H1 (cell line): Measurements from ENCODE around the gene FUNDC2. TPM values are rescaled to one million over a fixed set of nuclear protein-coding genes. Genes with fewer than 3 reads are reported as not detected.

Experiments
- CTCF ChIA-PET: fragments of 300-600 bp; sonication (Branson Sonifier 250); formaldehyde crosslinking; loops from one replicate; lab custom pipeline; 2021; ENCODE audit not compliant: partially characterized antibody; lab: Charles Lee
- POLR2A ChIA-PET: fragments of 300-600 bp; sonication (Branson Sonifier 250); formaldehyde crosslinking; loops from one replicate; lab custom pipeline; 2021; ENCODE audit warnings: inconsistent platforms; ENCODE audit not compliant: partially characterized antibody; lab: Charles Lee
- DNase-seq, 2 experiments: peaks; one replicate each; pipeline versions ENCODE4 v3.0.0 to v3.0.0-alpha.2; 2010 to 2022; ENCODE audit warnings: low spot score in 2 of 2, low read depth in 1 of 2, mixed read lengths in 1 of 2
- FAIRE-seq: peaks from 2 replicates; lab custom pipeline; 2011; peaks lifted over from hg19 to GRCh38; lab: Jason Lieb, UNC
- H2AFZ ChIP-seq: 2 replicates; pipeline ENCODE4 v1.8.1; 2012; ENCODE audit warnings: low read length, inconsistent platforms
- H2AK5ac ChIP-seq: 2 replicates; pipeline ENCODE4 v1.6.1; 2013; ENCODE audit warnings: low read depth, low read length
- H2BK120ac ChIP-seq: replicated peaks from 2 replicates; pipeline ENCODE3; 2013; ENCODE audit warnings: low read depth, low read length, inconsistent platforms
- H2BK12ac ChIP-seq: 2 replicates; pipeline ENCODE4 v1.6.1; 2013; ENCODE audit warnings: low read depth, low read length
- H2BK15ac ChIP-seq: 2 replicates; pipeline ENCODE4 v1.6.1; 2013; ENCODE audit warnings: low read length
- H2BK20ac ChIP-seq: 2 replicates; pipeline ENCODE4 v1.6.1; 2013; ENCODE audit warnings: low read length
- H2BK5ac ChIP-seq: 2 replicates; pipeline ENCODE4 v1.6.1; 2013; ENCODE audit warnings: low read depth, low read length
- H3K14ac ChIP-seq: 2 replicates; pipeline ENCODE4 v1.6.1; 2013; ENCODE audit warnings: inconsistent platforms; ENCODE audit not compliant: insufficient read length
- H3K18ac ChIP-seq: 2 replicates; pipeline ENCODE4 v1.6.1; 2013; ENCODE audit warnings: low read length; ENCODE audit errors: extremely low read depth
- H3K23ac ChIP-seq: 2 replicates; pipeline ENCODE4 v1.6.1; 2013; ENCODE audit warnings: inconsistent platforms; ENCODE audit not compliant: insufficient read length
- H3K23me2 ChIP-seq: 2 replicates; pipeline ENCODE4 v1.6.1; 2013; ENCODE audit warnings: low read depth, low read length
- H3K27ac ChIP-seq: 2 replicates; pipeline ENCODE4 v1.6.1; 2011; ENCODE audit warnings: low read depth, low read length, inconsistent platforms
- H3K27me3 ChIP-seq, 4 experiments: replicated peaks in 1 of 4; 1 replicate in 1 of 4; 2 replicates in 3 of 4; pipeline versions ENCODE4 v1.6.1 to v1.8.1; 2011 to 2013; ENCODE audit warnings: low read length in 3 of 4, mild to moderate bottlenecking in 3 of 4, inconsistent platforms in 2 of 4, mixed read lengths in 2 of 4, moderate library complexity in 1 of 4; ENCODE audit not compliant: control insufficient read depth in 3 of 4, insufficient read depth in 3 of 4; ENCODE audit errors: extremely low read depth in 1 of 4
- H3K36me3 ChIP-seq, 4 experiments: 2 replicates each; pipeline versions ENCODE4 v1.6.1 to v1.8.1; 2011 to 2013; ENCODE audit warnings: mild to moderate bottlenecking in 4 of 4, low read length in 3 of 4, moderate library complexity in 2 of 4, control low read depth in 1 of 4, inconsistent platforms in 1 of 4; ENCODE audit not compliant: insufficient read depth in 4 of 4, control insufficient read depth in 2 of 4
- H3K4ac ChIP-seq: replicated peaks from 2 replicates; pipeline ENCODE3; 2013; ENCODE audit warnings: low read length, low read depth, mixed read lengths, inconsistent platforms; ENCODE audit not compliant: insufficient read length
- H3K4me1 ChIP-seq, 4 experiments: replicated peaks in 1 of 4; 1 replicate in 1 of 4; 2 replicates in 3 of 4; pipeline versions ENCODE4 v1.6.1 to v1.8.1; 2011 to 2013; ENCODE audit warnings: low read length in 3 of 4, inconsistent platforms in 2 of 4, mixed read lengths in 1 of 4; ENCODE audit not compliant: insufficient read depth in 4 of 4, control insufficient read depth in 3 of 4
- H3K4me2 ChIP-seq, 2 experiments: 2 replicates each; pipeline versions ENCODE4 v1.6.1 to v1.8.1; 2011 to 2013; ENCODE audit warnings: low read depth in 2 of 2, low read length in 2 of 2, control low read depth in 1 of 2, inconsistent platforms in 1 of 2, mild to moderate bottlenecking in 1 of 2; ENCODE audit not compliant: insufficient read depth in 1 of 2
- H3K4me3 ChIP-seq, 4 experiments: fragments of 200-600, 300-600 bp in 1 of 4; sonication (generic), shearing (Covaris generic), sonication (Bioruptor Twin) in 1 of 4; 2 replicates each; pipeline versions ENCODE4 v1.5.1 to v1.8.1; 2011 to 2016; ENCODE audit warnings: low read length in 4 of 4, low read depth in 3 of 4, control low read depth in 2 of 4, inconsistent platforms in 2 of 4, mild to moderate bottlenecking in 2 of 4, mixed read lengths in 1 of 4, moderate library complexity in 1 of 4; ENCODE audit not compliant: insufficient read depth in 2 of 4; ENCODE audit errors: extremely low read depth in 1 of 4
- H3K56ac ChIP-seq: replicated peaks from 2 replicates; pipeline ENCODE3; 2013; ENCODE audit warnings: low read depth, mild to moderate bottlenecking, mixed read lengths, low read length, inconsistent platforms; ENCODE audit not compliant: insufficient read length
- H3K79me1 ChIP-seq: 2 replicates; pipeline ENCODE4 v1.6.1; 2013; ENCODE audit warnings: low read depth, low read length, control low read depth
- H3K79me2 ChIP-seq, 2 experiments: 2 replicates each; pipeline versions ENCODE4 v1.6.1 to v1.8.1; 2012 to 2013; ENCODE audit warnings: low read length in 2 of 2, mild to moderate bottlenecking in 2 of 2, inconsistent platforms in 1 of 2; ENCODE audit not compliant: insufficient read depth in 2 of 2, control insufficient read depth in 1 of 2
- H3K9ac ChIP-seq, 4 experiments: replicated peaks in 1 of 4; 1 replicate in 1 of 4; 2 replicates in 3 of 4; pipeline versions ENCODE4 v1.6.1 to v1.8.1; 2011 to 2013; ENCODE audit warnings: low read depth in 3 of 4, low read length in 3 of 4, control low read depth in 2 of 4, mild to moderate bottlenecking in 2 of 4, moderate library complexity in 2 of 4, inconsistent platforms in 1 of 4; ENCODE audit errors: extremely low read depth in 1 of 4
- H3K9me3 ChIP-seq, 2 experiments: 2 replicates each; pipeline versions ENCODE4 v1.6.1 to v1.8.1; 2012 to 2013; ENCODE audit warnings: mild to moderate bottlenecking in 2 of 2, moderate library complexity in 2 of 2, control low read depth in 1 of 2, inconsistent platforms in 1 of 2, low read depth in 1 of 2, low read length in 1 of 2, mixed read lengths in 1 of 2; ENCODE audit not compliant: insufficient read depth in 2 of 2
- H4K20me1 ChIP-seq, 2 experiments: replicated peaks in 1 of 2; 2 replicates each; pipeline versions ENCODE3 to v1.8.1; 2011 to 2013; ENCODE audit warnings: inconsistent platforms in 2 of 2, low read length in 2 of 2, mild to moderate bottlenecking in 1 of 2; ENCODE audit not compliant: insufficient read depth in 2 of 2, control insufficient read depth in 1 of 2
- H4K5ac ChIP-seq: 2 replicates; pipeline ENCODE4 v1.6.1; 2013; ENCODE audit warnings: low read length, low read depth, mixed read lengths, inconsistent platforms; ENCODE audit not compliant: insufficient read length
- H4K8ac ChIP-seq: 2 replicates; pipeline ENCODE4 v1.8.0; 2013; ENCODE audit warnings: mild to moderate bottlenecking, moderate library complexity, low read length, inconsistent platforms; ENCODE audit not compliant: insufficient read depth; ENCODE audit errors: extremely low read depth
- H4K91ac ChIP-seq: replicated peaks from 2 replicates; pipeline ENCODE3; 2013; ENCODE audit warnings: low read length, mixed read lengths, inconsistent platforms; ENCODE audit not compliant: insufficient read length
- BCL11A ChIP-seq, 2 experiments: IDR thresholded peaks; one replicate each; pipeline ENCODE4 v1.6.1; 2011; ENCODE audit warnings: low read depth in 2 of 2, low read length in 2 of 2, mild to moderate bottlenecking in 2 of 2
- CBX8 ChIP-seq: fragments of 300-800, 300-1000 bp; sonication (generic); IDR thresholded peaks from 2 replicates; pipeline ENCODE4 v1.7.1; 2016; ENCODE audit warnings: low read depth, low read length, borderline replicate concordance
- FOSL1 ChIP-seq: IDR thresholded peaks from 2 replicates; pipeline ENCODE4 v1.6.1; 2011; ENCODE audit warnings: mild to moderate bottlenecking, low read depth, low read length, moderate library complexity; ENCODE audit not compliant: insufficient read depth
- HDAC6 ChIP-seq: IDR thresholded peaks from one replicate; pipeline ENCODE4 v1.7.1; 2012; ENCODE audit warnings: low read depth, mild to moderate bottlenecking, inconsistent platforms, low read length, moderate library complexity
- KDM4A ChIP-seq: IDR thresholded peaks from one replicate; pipeline ENCODE4 v1.7.1; 2012; ENCODE audit warnings: low read depth, mild to moderate bottlenecking, moderate library complexity, low read length, inconsistent platforms; ENCODE audit not compliant: severe bottlenecking
- WGBS, 2 experiments: shearing (Covaris generic) in 1 of 2; methylation state at CpG; one replicate each; pipeline versions ENCODE4 v1.1.6 to v1.1.7; 2013 to 2015; ENCODE audit warnings: low lambda C conversion rate in 2 of 2, mixed read lengths in 2 of 2, inconsistent platforms in 1 of 2, low coverage in 1 of 2, missing lambda C conversion rate in 1 of 2; ENCODE audit not compliant: insufficient replicate concordance in 2 of 2, insufficient coverage in 1 of 2, insufficient read length in 1 of 2; ENCODE audit errors: extremely low coverage in 1 of 2, missing lambda C conversion rate in 1 of 2; 5-methylcytosine and 5-hydroxymethylcytosine counted together
- polyA plus RNA-seq, 7 experiments: library from polyadenylated mRNA; depleted of rRNA in 3 of 7; stranded (reverse) in 5 of 7; unstranded in 2 of 7; fragments of >200 nt in 5 of 7; fragments of 200-250 nt in 2 of 7; gene quantifications; 1 replicate in 5 of 7; 2 replicates in 1 of 7; 4 replicates in 1 of 7; pipeline versions ENCODE4 v1.2.1 to v1.2.3, GENCODE V29; 2011 to 2013; ENCODE audit warnings: missing spikeins in 2 of 7, mixed read lengths in 2 of 7
- total RNA-seq: library from RNA; stranded (reverse); fragmentation: NEBNext Ultra II Directional; extraction: Animal tissue kit (Norgen Biotek cat#: 25700); gene quantifications from 2 replicates; pipeline ENCODE4 v1.2.1, GENCODE V29; 2021

The FUNDC2 gene
- total and polyA plus RNA-seq, 2 of the 8 experiments (the other 6 are each of a cell fraction or from before 2014, with no cell fraction given), result 67.7 to 93.7 TPM

DNA sequence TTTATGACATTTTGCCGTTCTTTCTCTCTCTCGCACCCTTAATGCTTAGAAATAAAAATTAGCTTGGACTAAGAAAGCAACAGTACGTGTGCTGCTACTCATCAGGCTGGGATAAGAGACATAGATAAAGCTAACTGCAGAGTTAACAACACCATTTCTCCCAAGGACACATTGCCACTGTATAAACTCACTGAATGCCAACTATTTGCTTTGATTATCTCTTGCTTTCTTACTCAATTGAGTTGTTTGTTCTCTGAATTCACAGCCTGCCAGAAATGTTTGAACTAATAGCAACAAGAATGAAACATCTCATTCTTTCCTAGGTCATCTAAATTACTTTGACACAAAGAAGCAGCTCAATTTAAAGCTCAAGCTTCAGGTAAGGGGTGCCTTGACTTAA is 38.7 kb upstream of the FUNDC2 start:
- no peak overlapping the region for H3K27ac ChIP-seq
- H3K4me2 ChIP-seq, result no peak overlapping the region
- no peak overlapping the region for H3K23ac ChIP-seq
- H3K9ac ChIP-seq, result no peak overlapping the region
- no peak overlapping the region for H3K56ac ChIP-seq
- H2AK5ac ChIP-seq, result no peak overlapping the region
- H3K27me3 ChIP-seq, result no peaks in the 10 kb centered on the region
- no peak overlapping the region for H2BK20ac ChIP-seq
- H4K5ac ChIP-seq, result no peak overlapping the region
- no peak overlapping the region for H2BK5ac ChIP-seq
- POLR2A ChIA-PET, result no interaction called here
- H3K4me3 ChIP-seq, result no peak overlapping the region
- H3K36me3 ChIP-seq, result no peaks in the 10 kb centered on the region
- no peaks in the 10 kb centered on the region; a peak in 2 of 7 replicates for H3K4me1 ChIP-seq
- H2BK120ac ChIP-seq, result no peak overlapping the region
- no peaks in the 10 kb centered on the region for H3K79me1 ChIP-seq
- CTCF ChIA-PET, result interaction anchor here (0.6 to 2.0 kb wide), 5 partner anchors 8 to 161 kb away, joined by 3 to 5 read pairs (median 3); no protein-coding TSS in a partner anchor
- H4K91ac ChIP-seq, result no peak overlapping the region
- H3K4ac ChIP-seq, result no peak overlapping the region
- H4K20me1 ChIP-seq, result no peaks in the 10 kb centered on the region
- H2BK15ac ChIP-seq, result no peak overlapping the region
- H3K18ac ChIP-seq, result no peak overlapping the region
- H2BK12ac ChIP-seq, result no peak overlapping the region
- no peak for TF ChIP-seq BCL11A (IDR thresholded peaks at IDR 0.05; ENCODE audit: low read depth in 2 of 2, low read length in 2 of 2)
- no peak for TF ChIP-seq FOSL1
- no peak for TF ChIP-seq HDAC6
- TF ChIP-seq KDM4A, result no peak
- no peak for TF ChIP-seq CBX8
- no peak for FAIRE-seq
- DNase-seq, result no peak
- H3K79me2 ChIP-seq, result no peaks in the 10 kb centered on the region
- WGBS, 2 experiments, result 91% methylated on average over 3 of the region's 3 CpGs; no CpG with 5 or more reads in 1 of the 2 experiments
- H3K23me2 ChIP-seq, result no peaks in the 10 kb centered on the region
- H2AFZ ChIP-seq, result no peak overlapping the region
- no peak overlapping the region for H4K8ac ChIP-seq
- no peak overlapping the region for H3K14ac ChIP-seq
- no peaks in the 10 kb centered on the region for H3K9me3 ChIP-seq
